ENCODE data around the gene SMCO3.

DNA sequence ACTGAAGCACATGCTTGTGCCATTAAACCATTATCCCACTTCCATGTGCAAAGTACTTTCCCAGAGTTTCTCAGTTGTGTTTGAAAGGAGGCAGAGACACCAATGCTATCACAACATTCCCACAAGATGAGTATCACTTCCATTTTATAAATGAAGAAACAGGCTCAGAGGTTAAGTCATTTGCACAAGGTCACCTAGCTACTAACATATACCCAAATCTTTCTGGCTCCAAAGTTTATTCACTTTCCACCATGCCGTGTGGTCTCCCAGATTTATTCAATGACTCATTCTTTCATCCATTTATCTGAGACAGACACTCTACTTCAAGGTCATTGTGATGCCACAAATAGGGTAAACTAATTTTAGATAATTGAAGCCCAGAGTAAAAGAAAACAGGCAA is 20.0 kb upstream of the SMCO3 start:
- TF ChIP-seq, protein P1, sequence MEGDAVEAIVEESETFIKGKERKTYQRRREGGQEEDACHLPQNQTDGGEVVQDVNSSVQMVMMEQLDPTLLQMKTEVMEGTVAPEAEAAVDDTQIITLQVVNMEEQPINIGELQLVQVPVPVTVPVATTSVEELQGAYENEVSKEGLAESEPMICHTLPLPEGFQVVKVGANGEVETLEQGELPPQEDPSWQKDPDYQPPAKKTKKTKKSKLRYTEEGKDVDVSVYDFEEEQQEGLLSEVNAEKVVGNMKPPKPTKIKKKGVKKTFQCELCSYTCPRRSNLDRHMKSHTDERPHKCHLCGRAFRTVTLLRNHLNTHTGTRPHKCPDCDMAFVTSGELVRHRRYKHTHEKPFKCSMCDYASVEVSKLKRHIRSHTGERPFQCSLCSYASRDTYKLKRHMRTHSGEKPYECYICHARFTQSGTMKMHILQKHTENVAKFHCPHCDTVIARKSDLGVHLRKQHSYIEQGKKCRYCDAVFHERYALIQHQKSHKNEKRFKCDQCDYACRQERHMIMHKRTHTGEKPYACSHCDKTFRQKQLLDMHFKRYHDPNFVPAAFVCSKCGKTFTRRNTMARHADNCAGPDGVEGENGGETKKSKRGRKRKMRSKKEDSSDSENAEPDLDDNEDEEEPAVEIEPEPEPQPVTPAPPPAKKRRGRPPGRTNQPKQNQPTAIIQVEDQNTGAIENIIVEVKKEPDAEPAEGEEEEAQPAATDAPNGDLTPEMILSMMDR (conservative IDR thresholded peaks at IDR 0.05; ENCODE audit: low read depth, low read length): no peak
- no peak for TF ChIP-seq EZH2 (IDR thresholded peaks at IDR 0.05; ENCODE audit: low read length, unreplicated experiment)
